ENCODE data around the gene DARS1.
A peak's percentile ranks its signal among the peaks of the same experiment; 100 is the strongest.
"Not testable (repeated sequence)": the region's sequence is repeated elsewhere in the genome, so short reads cannot be mapped to it uniquely, and the experiment has no call there.

The DARS1 gene

DNA sequence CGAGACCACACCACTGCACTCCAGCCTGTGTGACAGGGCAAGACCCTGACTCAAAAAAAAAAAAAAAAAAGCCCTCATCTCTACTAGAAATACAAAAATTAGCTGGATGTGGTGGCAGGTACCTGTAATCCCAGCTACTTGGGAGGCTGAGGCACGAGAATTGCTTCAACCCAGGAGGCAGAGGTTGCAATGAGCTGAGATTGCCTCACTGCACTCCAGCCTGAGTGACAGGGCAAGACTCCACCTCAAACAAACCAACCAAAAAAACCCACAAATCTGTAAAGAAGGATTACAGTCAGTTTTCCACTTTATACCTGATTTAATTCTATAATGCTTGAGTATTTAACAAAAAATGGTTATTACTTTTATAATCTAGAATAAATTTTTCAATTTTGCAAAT lies 9.7 kb downstream of the DARS1 start:
- no peak for DNase-seq

DNA sequence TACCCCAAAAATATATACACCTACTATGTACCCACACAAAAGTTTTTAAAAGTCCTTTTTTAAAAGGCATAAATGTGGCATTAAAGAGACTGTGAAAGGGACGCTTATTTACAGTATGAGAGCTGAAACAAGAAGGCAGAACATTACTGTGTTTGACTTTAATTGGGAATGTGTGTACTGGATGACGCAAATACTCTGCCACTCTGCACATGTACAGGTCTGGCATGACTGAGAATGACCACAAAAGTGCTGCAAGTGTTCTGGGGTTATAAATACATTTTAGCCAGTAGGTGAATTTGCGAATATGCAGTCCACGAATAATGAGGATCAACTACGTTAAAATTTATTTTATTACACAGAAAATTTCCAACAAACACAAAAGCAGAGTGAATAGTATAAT lies 11.4 kb downstream of the DARS1 start:
- DNase-seq = no peak

DNA sequence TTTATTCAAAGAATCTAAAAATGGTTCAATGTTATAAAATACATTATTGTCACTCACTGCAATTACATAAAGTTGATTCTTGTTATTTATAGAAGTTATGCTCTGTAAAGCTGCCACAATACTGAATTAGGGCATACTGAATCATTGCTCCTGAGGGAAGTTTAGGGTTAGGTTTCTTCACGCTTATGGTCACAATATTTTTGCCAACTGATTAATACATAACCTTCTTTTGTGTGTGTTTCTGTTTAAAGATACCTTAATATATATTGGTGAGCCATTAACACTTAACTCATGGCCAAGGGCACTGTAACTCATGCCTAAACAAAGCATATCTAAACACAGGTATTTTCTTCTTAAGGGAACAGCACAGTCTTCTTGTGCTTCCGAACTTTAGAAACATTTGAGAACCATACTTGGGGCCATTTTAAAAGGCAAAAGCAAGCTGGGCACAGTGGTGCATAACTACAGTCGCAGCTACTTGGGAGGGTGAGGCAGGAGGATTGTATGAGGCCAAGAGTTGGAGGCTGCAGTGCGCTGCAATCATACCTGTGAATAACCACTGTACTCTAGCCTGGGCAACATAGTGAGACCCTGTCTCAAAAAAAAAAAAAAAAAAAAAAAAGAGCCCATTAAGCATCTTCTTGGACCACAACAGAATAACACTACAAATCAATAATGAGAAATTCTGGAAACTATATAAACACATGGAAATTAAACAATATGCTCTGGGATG lies 15.6 kb downstream of the DARS1 start:
- no peak for DNase-seq

DNA sequence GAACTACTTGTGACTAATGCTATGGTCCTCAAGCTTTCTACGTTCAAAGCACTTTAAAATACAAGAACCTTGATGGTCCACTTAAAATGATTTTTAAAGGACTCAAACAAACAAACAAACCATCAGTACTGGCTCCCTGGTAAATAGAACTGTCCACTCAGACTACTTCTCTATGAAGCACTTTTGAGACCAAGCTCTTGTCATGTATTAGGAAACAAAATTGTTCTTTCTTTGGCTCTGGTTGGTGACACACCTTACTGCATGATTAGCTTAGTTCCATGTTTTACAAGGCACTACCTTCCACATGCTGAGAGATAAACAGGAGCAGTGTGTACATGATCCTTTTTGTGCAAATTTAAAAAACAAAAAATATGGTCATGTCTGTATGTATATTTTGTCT lies 19.7 kb downstream of the DARS1 start:
- DNase-seq = no peak

DNA sequence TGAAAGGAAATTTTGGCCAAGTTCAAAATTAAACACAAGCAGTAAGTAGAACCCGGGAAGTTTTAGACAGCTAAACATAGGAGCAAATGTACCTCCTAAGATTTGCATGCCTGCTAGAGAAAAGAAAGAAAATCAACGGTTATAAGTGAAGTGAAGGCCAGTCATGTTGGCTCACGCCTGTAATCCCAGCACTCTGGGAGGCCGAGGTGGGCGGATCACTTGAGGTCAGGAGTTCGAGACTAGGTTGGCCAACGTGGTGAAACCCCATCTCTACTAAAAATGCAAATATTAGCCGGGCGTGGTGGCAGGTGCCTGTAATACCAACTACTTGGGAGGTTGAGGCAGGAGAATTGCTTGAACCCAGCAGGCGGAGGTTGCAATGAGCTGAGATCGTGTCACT lies 21.0 kb downstream of the DARS1 start:
- not testable (repeated sequence) for DNase-seq

DNA sequence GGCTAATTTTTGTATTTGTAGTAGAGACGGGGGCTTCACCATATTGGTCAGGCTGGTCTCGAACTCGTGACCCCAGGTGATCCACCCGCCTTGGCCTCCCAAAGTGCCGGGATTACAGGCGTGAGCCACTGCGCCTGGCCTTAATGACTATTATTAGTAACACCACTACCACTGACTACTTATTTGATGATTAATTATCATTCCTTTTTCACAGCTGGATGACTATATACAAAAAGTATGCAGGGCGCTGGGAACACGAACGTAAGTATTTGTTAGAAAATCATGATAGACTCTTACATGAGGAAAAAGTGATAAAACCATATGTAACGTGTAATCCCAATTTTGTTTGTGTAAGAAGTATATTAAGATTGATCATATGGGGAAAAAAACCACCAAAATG lies 21.6 kb downstream of the DARS1 start:
- DNase-seq = no peak

DNA sequence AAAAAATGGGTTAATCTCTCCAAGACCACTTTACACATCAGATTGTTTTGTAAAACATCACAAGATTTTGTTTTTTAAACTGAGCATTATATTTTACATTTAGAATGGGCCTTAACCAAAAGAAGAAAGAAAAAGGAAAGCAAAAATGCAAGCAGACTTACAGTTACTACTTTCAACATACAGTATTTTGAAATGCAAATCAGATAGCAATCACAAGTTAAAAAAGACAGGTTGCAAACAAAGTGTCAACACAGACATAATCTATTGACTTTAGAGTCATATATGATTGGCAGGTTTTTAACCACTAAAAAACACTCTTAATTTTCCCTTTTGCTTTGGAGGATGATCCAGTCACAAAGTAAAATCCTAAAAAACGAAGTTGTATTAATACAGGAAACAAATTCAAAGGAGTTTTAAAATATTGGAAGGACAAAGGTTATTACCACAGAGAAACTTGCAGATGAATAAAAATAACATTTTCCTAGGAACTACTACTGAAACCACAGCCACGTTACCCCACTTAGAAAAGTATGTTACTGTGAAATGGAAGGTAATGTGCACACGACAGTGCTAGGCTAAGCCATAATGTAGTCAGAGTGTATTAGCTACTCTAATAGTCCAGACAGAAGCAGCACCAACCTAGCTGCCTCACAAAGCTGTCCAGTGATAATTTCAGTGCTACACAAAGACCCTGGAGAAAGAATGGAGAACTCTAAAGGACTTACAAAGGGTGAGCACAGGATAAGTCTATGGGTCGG lies 22.9 kb downstream of the DARS1 start:
- DNase-seq = no peak

DNA sequence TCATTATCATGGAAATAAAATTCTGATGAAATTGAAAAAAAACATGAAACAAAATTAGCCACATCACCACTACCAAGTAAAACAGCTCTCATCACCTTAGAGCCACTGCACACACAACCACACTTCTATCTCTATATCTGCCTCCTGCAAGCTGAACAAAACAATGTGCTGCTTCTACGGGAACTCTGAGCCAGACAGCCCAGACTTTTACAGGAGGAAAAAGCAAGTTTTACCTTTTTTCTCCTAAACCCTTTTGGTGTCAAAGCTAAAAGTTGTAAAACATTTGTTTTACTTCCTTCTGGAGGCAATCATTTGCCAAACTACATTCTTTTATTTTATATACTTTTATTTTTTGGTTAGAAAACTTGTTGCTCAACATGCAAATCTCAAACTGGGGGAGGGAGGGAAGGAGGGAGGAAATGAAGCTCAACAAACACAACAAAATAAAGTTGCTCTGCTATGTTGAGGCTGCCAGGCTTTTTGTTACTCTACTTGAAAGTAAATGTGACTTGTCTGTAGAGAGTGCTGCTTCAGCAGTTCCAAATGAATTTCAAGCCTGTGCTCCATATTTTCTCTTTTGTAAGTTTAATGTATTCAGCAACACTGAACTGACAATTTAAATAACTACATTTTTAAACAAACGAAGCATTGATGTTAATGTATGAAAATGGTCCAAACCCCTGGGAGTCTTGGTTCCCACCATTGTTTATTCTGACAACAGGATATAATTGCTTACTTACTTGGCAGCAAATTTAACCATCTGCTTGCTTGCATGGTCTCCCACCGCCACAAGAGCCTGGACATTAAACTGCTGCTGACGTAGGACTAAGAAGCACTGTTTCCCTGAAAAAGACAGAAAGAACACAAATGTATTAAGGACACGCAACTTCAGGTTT lies 24.5 kb downstream of the DARS1 start:
- DNase-seq = peak; percentile 64

DNA sequence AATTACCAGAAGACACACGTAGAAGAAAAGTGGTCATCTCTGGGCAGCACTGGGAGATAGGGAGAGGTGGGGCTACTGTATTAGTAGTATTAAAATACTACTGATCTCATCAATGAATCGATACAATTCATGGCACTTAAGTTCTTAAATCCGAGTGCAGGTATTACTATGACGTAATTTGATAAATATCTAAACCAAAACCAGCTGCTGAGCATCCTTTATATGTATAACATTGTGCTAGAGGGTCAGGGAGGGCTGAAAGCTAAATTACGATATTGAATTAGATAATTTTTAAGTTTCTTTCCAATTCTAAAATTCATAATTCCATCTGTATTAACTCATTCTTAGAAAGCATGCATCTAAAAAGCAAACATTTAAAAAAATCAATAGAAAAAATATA lies 25.3 kb downstream of the DARS1 start:
- no peak for DNase-seq

DNA sequence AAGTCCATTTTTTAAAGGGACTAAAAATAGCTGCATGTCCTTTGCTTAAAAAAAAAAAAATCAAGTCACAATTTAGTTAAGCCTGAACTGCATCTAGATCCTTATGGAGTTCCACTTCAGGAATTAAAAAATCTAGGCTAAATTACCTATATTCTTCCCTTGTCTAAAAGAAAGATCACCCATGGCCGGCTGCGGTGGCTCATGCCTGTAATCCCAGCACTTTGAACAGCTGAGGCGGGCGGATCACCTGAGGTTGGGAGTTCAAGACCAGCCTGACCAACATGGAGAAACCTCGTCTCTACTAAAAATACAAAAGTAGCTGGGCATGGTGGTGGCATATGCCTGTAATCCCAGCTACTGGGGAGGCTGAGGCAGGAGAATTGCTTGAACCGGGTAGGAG lies 26.5 kb downstream of the DARS1 start:
- DNase-seq = not testable (repeated sequence)

DNA sequence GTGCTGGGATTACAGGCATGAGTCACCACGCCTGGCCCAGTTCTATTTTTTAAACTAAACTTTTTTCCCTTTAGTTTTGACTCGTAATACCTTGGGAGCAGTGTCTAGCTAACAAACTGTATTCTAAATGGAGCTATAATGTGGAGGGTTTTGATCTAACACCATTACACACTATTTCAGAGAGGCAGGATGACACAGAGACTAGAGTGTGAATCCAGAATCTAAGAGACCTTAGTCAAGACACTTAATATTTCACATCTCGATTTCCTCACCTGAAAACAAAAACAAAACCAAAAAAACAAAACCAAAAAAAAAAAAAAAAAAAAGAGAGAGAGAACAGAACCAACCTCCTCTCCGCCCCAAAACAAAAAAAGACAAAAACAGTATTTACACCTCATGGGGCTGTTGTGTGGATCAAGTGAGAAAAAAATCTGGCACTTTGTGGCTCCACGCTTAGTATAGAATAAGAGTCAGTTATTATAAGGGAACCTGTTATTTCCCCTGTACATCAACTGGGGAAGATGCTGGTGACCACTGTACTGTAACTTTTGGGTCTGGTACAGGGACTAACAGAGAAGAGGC lies 31.3 kb downstream of the DARS1 start:
- DNase-seq = no peak

DNA sequence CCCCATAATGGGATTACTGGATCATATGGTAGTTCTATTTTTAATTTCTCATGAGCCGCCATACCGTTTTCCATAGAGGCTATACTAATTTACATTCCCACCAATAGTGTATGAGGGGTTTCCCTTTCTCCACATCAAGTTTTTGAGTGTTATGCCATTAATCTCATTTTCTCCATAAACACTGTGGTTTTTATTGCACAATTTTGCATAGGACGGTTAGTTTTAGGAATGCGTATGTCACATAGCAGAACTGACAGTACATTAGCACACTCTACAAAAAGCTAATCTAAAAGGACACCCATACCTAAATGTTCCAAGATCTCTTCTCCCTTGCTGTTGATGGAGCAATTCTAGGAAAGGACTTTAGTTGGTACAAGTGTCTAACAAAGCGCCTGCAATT lies 32.5 kb downstream of the DARS1 start:
- DNase-seq = no peak

DNA sequence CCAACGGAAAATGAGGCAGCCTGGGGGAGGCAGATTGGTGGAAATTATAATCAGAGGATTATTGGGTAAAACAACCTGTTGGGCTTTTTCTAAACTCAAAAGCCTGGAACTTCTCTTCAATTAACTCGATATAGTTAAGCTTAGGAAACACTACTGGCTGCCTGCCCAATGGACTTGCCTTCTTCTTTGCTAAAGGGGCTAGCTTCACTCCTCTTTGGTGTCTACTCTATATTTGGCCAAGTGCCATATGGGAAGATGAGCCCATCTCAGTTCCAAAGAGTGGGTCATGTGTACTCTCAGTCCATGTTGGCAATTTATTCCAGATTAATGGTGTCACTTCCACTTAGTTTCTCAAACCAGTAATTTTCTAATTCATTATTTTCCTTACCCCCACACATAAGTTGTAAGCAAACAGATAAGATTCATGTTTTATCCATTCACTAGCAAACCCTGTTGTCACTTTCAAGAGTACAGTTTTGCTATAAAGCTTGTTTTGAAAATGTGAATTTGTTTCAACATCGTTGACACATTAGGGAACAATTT lies 34.3 kb downstream of the DARS1 start:
- no peak for DNase-seq

DNA sequence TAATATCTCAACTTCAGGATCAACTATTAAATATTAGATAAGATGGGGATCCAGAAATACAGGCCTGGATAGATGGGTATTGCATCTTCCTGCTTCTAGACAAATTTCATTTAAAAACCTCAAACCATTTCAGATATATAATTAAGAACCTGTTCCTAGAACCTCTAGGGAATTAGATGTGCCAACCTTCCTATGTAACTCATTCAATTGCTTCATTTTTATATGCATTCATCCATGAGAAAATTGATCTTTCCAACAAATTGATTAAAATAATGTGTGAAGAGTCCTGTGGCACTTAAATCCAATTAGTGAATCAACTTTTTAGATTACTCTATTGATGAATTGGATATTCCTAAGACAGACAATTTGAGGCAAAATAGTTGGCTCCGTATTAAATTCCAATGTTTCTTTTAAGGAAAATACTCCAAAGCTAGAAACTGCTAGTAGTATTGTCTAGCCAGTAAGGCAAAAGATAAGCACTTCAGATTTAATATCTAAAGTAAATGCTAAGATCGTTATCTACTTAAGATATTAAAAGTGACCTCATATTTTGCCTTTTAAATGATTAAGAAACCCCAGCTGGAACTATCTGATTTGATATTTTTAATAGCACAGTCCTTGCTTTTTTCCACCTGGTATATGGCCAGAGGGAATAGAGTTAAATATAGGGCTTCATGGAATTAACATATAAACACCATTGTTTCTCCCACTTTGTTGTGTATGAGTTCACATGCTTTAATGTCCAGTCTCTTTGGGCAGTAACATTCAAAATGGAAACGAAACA lies 35.8 kb downstream of the DARS1 start:
- no peak for DNase-seq

DNA sequence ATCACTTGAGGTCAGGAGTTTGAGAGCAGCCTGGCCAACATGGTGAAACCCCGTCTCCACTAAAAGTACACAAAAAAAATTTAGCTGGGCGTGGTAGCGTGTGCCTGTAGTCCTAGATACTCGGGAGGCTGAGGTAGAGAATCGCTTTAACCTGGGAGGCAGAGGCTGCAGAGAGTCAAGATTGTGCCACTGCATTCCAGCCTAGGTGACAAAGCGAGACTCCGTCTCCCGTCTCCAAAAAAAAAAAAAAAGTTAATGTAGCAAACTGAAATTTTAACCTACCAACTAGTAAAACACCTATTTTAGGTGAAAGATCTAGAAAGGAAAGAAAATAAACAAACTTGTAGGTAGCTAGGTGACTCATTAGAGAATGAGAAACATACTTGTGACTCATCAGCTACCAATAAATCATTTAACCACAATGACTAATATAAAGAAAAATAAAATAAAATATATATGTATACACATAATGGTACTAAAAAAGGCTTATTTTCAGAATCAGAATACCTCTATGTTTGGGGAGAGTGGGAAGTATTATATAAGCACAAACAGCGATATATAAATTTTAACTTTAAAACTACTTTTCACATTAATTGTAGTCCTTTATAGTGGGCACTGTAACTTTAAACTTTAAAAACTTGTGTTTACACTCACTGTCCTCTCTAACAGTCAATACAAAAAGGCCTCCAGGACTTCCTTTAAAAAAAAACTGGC lies 36.6 kb downstream of the DARS1 start:
- peak; percentile 75 for DNase-seq

DNA sequence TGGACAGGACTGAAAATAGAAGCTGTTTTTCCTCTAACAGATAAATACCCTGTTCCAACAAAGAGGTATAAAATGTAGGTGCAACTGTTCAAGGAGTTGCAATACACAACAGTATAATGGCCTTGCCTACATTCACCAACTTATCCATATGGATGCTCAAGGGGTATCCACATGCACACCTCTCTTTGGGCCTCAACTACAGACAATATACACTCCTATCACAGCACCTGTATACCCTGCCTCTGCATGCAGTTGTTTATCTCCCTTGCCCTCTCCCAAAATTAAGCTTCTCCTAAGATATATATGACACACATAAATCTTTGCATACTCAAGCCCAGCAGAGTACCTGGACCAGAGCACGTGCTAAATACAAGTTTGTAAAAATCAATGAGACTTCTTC lies 37.3 kb downstream of the DARS1 start:
- no peak for DNase-seq

DNA sequence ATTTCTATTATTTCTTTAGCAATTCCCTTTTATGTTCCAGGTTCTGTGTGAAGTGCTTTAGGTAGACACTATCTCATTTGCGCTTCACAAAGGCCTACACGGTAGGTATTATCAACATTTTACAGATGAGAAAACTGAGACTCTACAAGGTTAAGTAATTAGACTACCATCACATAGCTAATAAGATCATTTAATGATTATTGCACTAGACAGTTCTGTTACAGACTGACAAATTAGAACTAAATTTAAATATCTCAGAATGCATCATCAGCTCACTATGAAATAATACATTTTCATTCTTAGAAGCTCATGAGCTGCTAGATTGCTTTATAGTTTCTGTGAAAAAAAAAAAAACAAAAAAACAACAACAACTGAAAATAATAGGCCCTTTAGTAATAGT lies 37.9 kb downstream of the DARS1 start:
- no peak for DNase-seq

DNA sequence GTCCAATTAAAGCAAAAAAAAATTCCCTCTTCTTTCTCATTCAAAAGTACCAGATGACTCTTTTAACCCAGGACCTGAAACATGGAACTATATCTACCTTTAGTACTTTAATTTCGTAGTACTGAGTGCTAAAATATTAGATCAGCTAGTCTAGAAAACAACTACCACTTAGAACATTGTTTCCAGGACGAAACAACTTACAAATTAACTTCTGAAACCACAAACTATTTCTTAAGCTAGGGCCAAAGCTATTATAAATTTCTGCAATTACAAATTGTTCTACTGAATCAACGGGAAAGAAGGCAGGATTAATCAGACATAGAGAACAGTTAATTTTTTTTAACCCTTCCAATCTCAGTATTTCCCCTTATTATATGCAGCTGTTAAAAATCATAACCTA lies 39.9 kb downstream of the DARS1 start:
- DNase-seq = no peak

DNA sequence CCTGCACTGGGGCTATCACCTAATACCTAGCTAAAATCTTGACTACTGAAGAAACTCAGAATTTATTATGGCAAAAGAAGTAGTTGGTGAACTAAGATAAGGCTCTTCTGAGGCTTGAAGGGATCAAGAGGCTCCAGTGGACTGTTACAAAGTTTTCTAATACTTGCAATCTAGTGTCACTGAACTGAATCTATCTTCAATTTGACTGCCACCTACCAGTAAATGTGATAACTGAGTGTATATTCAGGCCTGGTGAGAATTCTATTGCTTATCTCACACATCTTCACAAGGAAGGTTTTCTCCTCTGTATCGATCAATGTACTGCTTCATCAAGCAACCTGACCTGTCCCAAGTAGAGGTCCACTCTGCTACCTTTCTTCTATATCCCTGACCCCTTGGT lies 40.8 kb downstream of the DARS1 start:
- no peak for DNase-seq

DNA sequence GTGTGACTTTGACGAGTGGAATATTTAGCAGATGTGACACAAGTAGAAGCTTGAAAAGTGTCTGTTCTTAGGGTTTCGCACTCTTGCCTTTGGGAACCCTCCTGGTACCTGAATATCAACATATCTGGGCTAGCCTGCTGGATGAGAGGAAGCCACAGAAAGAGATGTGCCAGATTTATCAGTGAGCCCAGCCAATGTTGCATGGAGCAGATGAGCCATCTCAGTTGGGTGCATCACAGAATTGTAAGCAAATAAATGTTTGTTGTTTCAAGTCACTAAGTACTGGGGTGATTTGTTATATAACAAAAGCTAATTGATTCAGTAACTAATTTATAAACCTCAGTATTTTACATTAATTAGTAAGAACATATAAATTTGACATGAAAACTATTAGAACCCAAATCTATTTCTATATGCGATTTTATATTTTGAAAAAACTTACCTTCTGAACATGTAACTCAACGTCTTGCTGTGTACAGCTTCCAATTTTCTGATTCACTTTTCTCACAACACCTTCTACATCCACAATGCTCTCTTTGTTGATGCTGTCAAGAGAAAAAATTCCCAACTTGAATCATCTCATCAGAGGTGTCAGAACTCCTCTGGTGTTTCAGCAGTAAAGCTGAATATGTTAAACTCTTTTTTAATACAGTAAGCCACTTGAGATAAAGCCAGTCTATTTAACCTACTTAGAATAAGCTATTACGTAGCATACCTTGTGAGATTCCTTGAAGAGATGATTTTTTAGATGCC lies 42.3 kb downstream of the DARS1 start:
- no peak for DNase-seq

DNA sequence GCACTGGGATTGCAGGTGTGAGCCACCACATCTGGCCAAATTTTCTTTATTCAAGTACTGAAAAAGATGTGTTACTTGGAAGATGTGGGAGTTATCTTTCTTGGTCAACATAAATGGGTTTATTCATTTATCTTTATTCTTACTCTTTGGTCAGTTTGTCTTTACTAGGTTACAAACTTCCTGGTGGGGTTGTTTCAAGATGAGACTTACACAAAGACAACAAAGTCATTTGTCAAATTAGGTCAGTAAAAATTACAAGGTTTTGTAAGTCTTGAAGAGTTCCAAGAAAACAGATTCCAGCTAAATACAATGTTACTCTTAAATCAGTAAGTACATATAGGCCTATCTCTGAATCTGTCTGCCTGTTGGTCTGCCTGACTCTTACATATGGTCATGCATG lies 48.9 kb downstream of the DARS1 start:
- DNase-seq = no peak

Data from activated effector memory CD4-positive, alpha-beta T cell treated with anti-CD3 and anti-CD28 coated beads, Interleukin-2, amount 50 U/mL, for 16 hours (primary cell).